GM19193 (cell line): ENCODE data around the gene SULT2B1.

ENCODE experiments used
- POLR2A ChIP-seq: IDR thresholded peaks from 4 replicates; pipeline ENCODE4 v1.6.1; 2011; ENCODE audit not compliant: insufficient read depth, insufficient read length; ENCODE audit errors: extremely low read depth

The SULT2B1 gene

DNA sequence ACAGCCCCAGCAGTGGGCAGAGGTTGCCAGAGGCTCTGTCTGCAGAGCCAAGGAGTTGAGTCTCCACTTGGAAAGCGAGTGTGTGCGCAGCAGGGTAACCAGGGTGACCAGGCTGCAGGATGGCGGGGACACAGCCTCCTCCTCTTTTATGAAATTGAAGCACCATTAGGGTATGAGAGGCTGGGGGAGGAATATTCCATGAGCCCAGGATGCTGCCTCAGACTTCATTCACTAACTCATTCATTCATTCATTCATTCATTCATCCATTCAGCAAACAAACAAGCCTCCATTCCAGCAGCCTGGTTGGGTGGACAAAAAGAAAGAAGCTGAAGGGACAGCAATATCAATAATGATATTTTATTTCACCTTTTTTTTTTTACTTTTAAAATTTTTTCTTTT, 33.8 kb upstream of the SULT2B1 start:
- TF ChIP-seq POLR2A = no peak

DNA sequence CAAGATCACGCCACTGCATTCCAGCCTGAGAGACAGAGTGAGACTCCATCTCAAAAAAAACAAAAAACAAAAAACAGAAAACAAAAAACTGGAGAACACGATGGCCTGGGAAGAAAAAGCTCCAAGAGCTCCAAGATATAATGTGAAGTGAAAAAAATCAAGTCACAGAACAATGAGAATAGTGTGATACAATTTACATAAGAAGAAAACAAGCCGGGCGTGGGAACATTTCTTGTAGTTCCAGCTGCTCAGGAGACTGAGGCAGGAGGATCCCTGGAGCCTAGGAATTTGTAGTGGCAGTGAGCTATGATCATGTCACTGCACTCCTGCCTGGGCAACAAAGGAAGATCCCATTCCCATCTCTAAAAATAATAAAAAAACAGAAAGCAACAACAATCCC, 31.8 kb upstream of the SULT2B1 start:
- no peak for TF ChIP-seq POLR2A

DNA sequence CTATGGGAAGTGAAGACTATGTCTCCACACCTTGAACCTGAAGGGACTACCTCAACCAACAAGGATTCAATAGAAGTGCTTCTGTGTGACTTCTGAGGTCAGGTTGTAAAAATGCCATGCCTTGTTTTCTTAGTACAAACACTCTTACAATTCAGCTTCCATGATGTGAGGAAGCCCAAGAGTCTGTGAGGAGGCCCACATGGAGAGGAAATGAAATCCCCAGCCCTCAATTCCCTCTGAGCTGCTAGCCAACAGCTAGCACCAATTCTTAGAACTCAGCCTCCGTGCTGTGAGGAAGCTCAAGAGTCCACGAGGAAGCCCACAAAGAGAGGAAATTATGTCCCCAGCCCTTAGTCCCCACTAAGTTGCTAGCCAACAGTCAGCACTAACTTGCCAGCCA, 27.8 kb upstream of the SULT2B1 start:
- no peak for TF ChIP-seq POLR2A

DNA sequence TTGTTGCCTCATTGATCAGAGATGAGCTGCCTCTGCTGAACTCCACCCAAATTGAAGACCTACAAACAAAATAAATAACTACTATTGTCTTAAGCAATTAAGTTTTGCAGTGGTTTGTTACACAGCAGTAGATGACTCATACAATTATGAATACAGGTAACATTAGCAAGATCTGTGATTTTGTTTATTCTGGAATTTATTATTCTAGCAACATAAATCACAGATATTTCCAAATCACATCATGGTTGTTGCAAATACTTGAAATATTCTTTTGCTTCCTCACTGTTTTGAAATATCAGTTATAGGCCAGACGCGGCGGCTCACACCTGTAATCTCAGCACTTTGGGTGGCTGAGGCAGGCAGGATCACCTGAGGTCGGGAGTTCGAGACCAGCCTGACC, 27.2 kb upstream of the SULT2B1 start:
- no peak for TF ChIP-seq POLR2A

- TF ChIP-seq POLR2A = no peak
Observed at GRCh38 chr19:48529156-48529555, 22.8 kb upstream of the SULT2B1 start.

DNA sequence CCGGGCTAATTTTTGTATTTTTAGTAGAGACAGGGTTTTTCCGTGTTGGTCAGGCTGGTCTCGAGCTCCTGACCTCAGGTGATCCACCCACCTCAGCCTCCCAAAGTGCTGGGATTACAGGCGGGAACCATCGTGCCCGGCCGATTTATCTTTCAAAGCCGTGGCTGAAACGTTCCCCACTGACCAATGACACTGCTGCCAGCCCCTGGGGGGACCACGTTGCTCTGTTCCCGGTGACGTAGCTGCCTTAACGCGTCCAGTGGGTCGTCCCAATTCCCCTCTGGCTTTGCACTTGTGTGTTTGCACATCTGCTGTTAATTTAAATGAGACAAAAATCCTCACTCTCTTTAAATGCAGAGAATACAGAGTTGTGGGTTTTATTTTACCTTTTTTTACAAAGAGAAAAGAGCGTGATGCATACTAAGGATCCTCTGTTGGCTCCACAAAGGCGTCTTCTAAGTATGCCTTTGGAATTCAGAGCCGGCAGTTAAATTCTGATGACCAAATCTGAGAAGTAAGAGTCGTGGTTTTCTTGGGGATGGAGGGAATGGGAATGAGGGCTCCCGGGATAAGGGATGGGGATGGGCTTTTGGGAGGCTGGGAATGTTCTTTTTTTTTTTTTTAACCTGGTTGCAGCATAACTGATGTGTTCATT, 21.8 kb upstream of the SULT2B1 start:
- no peak for TF ChIP-seq POLR2A

GRCh38 chr19:48530770-48531169, 21.2 kb upstream of the SULT2B1 start:
- no peak for TF ChIP-seq POLR2A

- no peak for TF ChIP-seq POLR2A
Observed at GRCh38 chr19:48533770-48534169, 18.2 kb upstream of the SULT2B1 start.

GRCh38 chr19:48537541-48537940, 14.4 kb upstream of the SULT2B1 start:
- TF ChIP-seq POLR2A = no peak

- no peak for TF ChIP-seq POLR2A
Observed at GRCh38 chr19:48539503-48540096, 12.4 kb upstream of the SULT2B1 start.

DNA sequence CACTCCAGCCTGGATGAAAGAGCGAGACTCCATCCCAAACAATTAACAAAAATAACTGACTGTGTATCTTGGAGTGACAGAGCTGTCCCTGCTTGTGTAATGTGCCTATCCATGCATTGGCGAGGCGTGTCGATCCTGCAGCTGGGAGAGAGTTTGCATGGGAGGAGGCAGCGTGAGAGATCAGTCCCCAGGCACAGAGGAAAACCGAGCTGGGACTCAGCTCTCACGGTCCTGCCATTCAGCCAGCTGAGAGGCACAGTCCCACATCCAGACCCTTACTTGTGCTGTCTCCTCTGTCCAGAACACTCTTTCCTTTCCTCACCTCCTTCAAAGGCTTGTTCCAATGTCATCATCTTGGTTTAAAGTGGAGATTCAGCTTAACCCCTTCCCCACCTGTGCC, 11.9 kb upstream of the SULT2B1 start:
- TF ChIP-seq POLR2A = no peak

- TF ChIP-seq POLR2A = no peak
Observed at GRCh38 chr19:48541813-48542212, 10.2 kb upstream of the SULT2B1 start.

GRCh38 chr19:48543121-48543710, 8.8 kb upstream of the SULT2B1 start:
- no peak for TF ChIP-seq POLR2A

DNA sequence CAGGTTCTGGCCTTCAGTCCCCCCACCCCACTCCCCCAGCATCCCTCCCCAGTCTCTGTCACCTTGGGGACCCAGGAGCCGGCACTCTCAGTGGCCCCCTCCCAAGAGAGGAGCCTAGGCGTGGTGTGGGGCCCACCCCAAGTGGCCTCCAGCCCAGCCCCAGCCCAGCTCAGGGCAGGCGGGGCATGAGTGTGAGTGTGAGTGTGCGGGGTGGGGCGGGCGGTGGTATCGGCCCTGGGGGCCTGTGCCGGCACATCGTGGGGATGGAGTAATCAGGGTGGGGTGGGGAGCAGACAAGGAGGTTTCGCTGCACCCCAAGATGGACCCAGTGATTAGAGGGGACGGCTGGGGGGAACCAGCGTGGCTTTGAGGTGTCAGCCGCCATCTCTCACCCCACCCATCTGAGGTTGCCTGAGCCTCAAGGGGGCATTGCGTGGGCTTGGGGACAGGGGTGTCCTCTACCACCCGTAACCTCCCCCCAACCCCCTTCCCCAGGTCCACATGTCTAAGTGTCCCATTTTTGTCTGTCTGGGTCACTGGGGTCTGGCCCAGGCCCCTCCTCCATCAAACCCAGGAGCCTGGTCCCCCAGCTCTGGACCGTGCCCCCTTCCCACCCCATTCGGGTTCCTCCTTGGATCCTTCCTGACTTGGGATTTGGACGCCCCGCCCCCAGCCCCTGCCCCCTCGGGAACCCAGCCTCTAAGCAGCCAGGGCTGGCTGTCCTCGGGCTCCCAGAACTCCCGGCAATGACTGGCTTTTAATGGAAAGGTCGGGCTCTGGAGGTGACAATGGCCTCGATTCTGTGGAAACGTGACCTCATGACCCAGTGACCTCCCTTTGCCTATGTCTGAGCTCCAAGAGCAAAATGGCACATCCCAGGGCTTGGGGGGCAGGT, 6.9 kb upstream of the SULT2B1 start:
- no peak for TF ChIP-seq POLR2A

DNA sequence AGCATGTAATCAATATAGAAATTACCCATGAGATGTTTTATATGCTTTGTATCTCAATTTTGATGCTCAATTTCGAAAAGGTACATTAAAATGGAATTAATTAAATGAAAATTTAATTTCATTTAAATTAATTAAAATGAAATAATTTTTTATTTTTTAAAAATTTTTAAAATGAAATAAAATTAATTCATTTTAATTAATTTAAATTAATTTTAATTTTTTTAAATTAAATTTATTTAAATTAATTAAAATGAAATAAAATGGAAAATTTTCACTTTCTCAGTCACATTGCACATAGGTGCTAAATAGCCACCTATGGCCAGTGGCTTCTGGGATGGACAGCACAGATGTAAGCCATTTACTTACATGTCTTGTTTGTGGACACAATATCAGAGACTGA, 4.2 kb upstream of the SULT2B1 start:
- TF ChIP-seq POLR2A = no peak

DNA sequence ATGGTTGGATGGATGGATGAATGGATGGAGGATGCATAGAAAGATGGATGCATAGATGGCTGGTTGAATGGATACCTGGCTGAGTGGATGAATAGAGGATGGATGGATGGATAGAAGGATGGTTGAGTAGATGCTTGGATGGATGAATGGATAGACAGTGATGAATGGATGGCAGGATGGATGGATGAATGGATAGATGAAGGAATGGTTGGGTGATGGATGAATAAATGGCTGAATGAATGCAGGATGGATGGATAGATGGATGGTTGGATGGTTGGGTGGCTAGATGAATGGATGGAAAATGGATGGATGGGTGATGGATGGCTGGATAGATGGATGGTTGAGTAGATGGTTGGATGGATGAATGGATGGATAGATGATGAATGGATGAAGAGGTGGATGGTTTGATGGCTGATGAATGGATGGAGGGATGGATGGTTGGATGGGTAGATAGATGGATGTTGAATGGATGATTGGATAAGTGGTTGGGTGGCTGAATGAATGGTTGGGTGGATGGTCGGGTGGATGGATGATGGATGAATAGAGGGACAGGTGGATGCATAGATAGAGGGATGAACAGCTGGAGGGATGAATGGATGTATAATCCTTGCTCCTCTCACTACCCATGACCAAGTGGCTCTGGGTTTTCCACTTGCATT, 3.6 kb upstream of the SULT2B1 start:
- TF ChIP-seq POLR2A = no peak

GRCh38 chr19:48549380-48549779, 2.6 kb upstream of the SULT2B1 start:
- no peak for TF ChIP-seq POLR2A
